ENCODE results near the gene STX17. TPM values are rescaled to one million over a fixed set of nuclear protein-coding genes. Genes with fewer than 3 reads are reported as not detected.
A peak's percentile ranks its signal among the peaks of the same experiment; 100 is the strongest.
"Not testable (repeated sequence)": the region's sequence is repeated elsewhere in the genome, so short reads cannot be mapped to it uniquely, and the experiment has no call there.

STX17 gene
- total RNA-seq, 2 experiments from 2014 or later = 35.3 to 40.0 TPM

DNA sequence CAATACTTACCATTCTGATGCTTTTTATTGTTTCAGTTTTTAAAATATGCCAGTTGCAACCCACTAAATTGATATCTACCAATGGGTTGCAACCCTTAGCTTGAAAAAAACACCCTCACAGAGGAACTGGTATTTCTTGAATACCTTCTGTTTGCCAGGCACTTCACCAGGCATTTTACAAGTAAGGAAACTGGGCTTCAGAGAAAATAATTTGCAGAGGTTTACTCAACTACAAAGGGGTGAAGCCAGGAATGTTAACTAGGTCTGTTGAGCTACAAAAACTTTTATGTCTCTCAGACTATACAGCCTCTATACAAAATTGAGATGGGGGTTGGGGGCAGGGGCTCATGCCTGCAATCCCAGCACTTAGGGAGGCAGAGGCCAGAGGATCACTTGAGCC is 65.0 kb downstream of the STX17 start:
- ChIA-PET POLR2A (no interaction called here), CTCF (interaction anchor here (1.4 to 2.0 kb wide), 2 partner anchors 56 to 147 kb away, joined by 3 to 7 read pairs; no protein-coding TSS in a partner anchor)
- DNase-seq (no peak), ATAC-seq (no peak)
- H3K27me3 Mint-ChIP-seq (ENCODE audit: low read depth) = no peaks in the 10 kb centered on the region
- H3K27ac Mint-ChIP-seq = no peak overlapping the region
- H3K36me3 Mint-ChIP-seq (ENCODE audit: low read depth) = peaks cover 33% of the 10 kb centered on the region
- no peaks in the 10 kb centered on the region for H3K9me3 Mint-ChIP-seq (ENCODE audit: insufficient read depth)
- H3K4me3 Mint-ChIP-seq = no peak overlapping the region
- no peaks in the 10 kb centered on the region for H3K4me1 Mint-ChIP-seq (ENCODE audit: low read depth)

- Mint-ChIP-seq H3K27me3 (ENCODE audit: low read depth) (no peaks in the 10 kb centered on the region), H3K4me1 (ENCODE audit: low read depth) (no peaks in the 10 kb centered on the region), H3K4me3 (no peak overlapping the region), H3K27ac (no peak overlapping the region), H3K36me3 (ENCODE audit: low read depth) (peaks cover 30% of the 10 kb centered on the region), H3K9me3 (ENCODE audit: insufficient read depth) (no peaks in the 10 kb centered on the region)
- DNase-seq (no peak), ATAC-seq (no peak)
- POLR2A ChIA-PET = no interaction called here
- CTCF ChIA-PET = no interaction called here
Measured at GRCh38 chr9:99973455-99973854, 67.0 kb downstream of the STX17 start.

- Mint-ChIP-seq H3K9me3 (ENCODE audit: insufficient read depth) (no peaks in the 10 kb centered on the region), H3K4me1 (ENCODE audit: low read depth) (no peaks in the 10 kb centered on the region), H3K27me3 (ENCODE audit: low read depth) (no peaks in the 10 kb centered on the region), H3K4me3 (no peak overlapping the region), H3K27ac (no peak overlapping the region), H3K36me3 (ENCODE audit: low read depth) (peaks cover 23% of the 10 kb centered on the region)
- ChIA-PET CTCF (interaction anchor here (1.2 to 2.8 kb wide), 2 partner anchors 14 to 152 kb away, joined by 3 to 10 read pairs; no protein-coding TSS in a partner anchor), POLR2A (interaction anchor here (0.6 kb wide), 2 partner anchors 70 to 901 kb away, joined by 4 read pairs; no protein-coding TSS in a partner anchor)
- ATAC-seq (no peak), DNase-seq (no peak)
Measured at GRCh38 chr9:99977033-99977792, 70.8 kb downstream of the STX17 start.

DNA sequence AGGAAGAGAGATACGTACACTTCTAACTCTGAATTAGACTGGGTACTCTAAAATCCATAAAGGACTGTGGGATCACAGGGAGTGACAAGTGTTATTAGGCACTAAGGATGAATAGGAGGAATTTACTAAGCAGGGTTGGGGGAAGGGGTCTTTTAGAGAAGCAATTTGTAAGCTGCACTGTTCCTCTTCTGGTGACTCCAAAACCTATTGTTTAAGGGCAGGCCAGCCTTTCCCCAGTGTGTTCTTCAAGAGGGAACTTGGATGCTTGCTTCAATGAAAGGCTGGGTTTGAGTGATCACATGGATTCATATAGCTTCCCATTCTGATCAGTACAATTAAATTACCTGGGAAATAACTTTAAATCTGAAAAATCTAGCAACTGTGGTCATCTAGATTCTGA is 71.8 kb downstream of the STX17 start:
- no peaks in the 10 kb centered on the region for H3K4me1 Mint-ChIP-seq (ENCODE audit: low read depth)
- no peak overlapping the region for H3K27ac Mint-ChIP-seq
- POLR2A ChIA-PET = interaction anchor here (0.6 kb wide), 1 partner anchor 1545 kb away, joined by 3 read pairs; no protein-coding TSS in a partner anchor
- no peaks in the 10 kb centered on the region for H3K9me3 Mint-ChIP-seq (ENCODE audit: insufficient read depth)
- ATAC-seq (no peak), DNase-seq (no peak)
- H3K4me3 Mint-ChIP-seq = no peak overlapping the region
- H3K36me3 Mint-ChIP-seq (ENCODE audit: low read depth) = peaks cover 27% of the 10 kb centered on the region
- H3K27me3 Mint-ChIP-seq (ENCODE audit: low read depth) = no peaks in the 10 kb centered on the region
- CTCF ChIA-PET = interaction anchor here (1.1 to 2.8 kb wide), 2 partner anchors 153 to 345 kb away, joined by 3 to 10 read pairs; no protein-coding TSS in a partner anchor

- H3K4me3 Mint-ChIP-seq = no peak overlapping the region
- H3K27ac Mint-ChIP-seq = no peak overlapping the region
- ChIA-PET POLR2A (no interaction called here), CTCF (interaction anchor here (1.2 to 2.9 kb wide), 2 partner anchors 33 to 156 kb away, joined by 3 to 10 read pairs; no protein-coding TSS in a partner anchor)
- H3K9me3 Mint-ChIP-seq (ENCODE audit: insufficient read depth) = no peaks in the 10 kb centered on the region
- ATAC-seq = no peak
- no peaks in the 10 kb centered on the region for H3K27me3 Mint-ChIP-seq (ENCODE audit: low read depth)
- no peaks in the 10 kb centered on the region for H3K4me1 Mint-ChIP-seq (ENCODE audit: low read depth)
- peaks cover 20% of the 10 kb centered on the region for H3K36me3 Mint-ChIP-seq (ENCODE audit: low read depth)
- DNase-seq = no peak
Measured at GRCh38 chr9:99980598-99980997, 74.1 kb downstream of the STX17 start.

DNA sequence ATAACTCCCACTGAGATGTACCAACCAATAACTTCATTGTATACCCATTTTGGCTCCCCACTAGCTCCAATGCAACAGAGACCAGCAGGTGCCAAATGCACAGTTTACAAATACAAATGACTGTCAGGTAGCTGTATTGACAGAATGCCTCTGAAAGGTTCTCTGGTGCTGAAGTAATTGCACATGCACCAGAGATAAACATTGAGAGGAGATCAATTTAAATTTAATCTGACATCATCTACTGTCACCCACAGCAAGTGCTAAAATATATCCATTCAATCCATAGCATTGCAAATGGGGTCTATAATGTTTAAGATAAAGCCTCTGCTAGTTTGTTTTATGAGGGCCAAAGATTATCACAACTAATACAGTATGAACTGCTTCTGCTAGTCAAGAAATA is 80.2 kb downstream of the STX17 start:
- ChIA-PET CTCF (interaction anchor here (0.6 to 1.3 kb wide), 3 partner anchors 24 to 230 kb away, joined by 3 to 4 read pairs (median 3); no protein-coding TSS in a partner anchor), POLR2A (no interaction called here)
- H3K36me3 Mint-ChIP-seq (ENCODE audit: low read depth) = peaks cover 44% of the 10 kb centered on the region

GRCh38 chr9:99990508-99990907 is 84.1 kb downstream of the STX17 start:
- DNase-seq; H3K27me3 Mint-ChIP-seq (ENCODE audit: low read depth); POLR2A ChIA-PET; ATAC-seq; H3K9me3 Mint-ChIP-seq (ENCODE audit: insufficient read depth); H3K4me3 Mint-ChIP-seq; H3K4me1 Mint-ChIP-seq (ENCODE audit: low read depth); H3K27ac Mint-ChIP-seq: not testable (repeated sequence)
- CTCF ChIA-PET = interaction anchor here (1.3 kb wide), 1 partner anchor 166 kb away, joined by 3 read pairs; no protein-coding TSS in a partner anchor
- H3K36me3 Mint-ChIP-seq (ENCODE audit: low read depth) = peaks cover 54% of the 10 kb centered on the region

More for the DNA sequence above, 80.2 kb downstream of the STX17 start:
- H3K4me3 Mint-ChIP-seq = no peak overlapping the region
- H3K27me3 Mint-ChIP-seq (ENCODE audit: low read depth) = no peaks in the 10 kb centered on the region
- no peak for ATAC-seq
- H3K27ac Mint-ChIP-seq = no peak overlapping the region
- no peaks in the 10 kb centered on the region for H3K4me1 Mint-ChIP-seq (ENCODE audit: low read depth)
- H3K9me3 Mint-ChIP-seq (ENCODE audit: insufficient read depth) = no peaks in the 10 kb centered on the region
- DNase-seq = no peak

DNA sequence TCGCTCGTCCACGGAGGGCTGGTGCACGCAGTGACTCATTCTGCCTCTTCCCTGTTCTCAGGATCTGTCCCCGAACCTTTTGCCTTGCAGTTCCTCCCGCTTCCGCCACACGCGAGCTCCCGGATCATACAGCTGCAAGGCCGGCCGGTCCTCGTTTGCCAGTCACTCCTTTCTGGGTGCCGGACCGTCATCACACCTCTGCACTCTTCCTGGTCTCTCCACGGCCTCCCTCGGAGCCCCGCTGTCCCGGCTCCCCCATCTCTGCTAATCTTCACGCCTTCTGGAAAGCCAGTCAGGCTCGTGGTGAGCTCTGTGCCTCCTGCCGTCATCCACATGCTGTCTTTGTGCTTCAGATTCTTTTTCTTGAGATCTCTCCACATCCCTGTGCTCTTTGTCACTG is 91.8 kb downstream of the STX17 start:
- DNase-seq (no peak), ATAC-seq (no peak)
- CTCF ChIA-PET = interaction anchor here (1.1 kb wide), 1 partner anchor 13 kb away, joined by 5 read pairs; no protein-coding TSS in a partner anchor
- peaks cover 13% of the 10 kb centered on the region for H3K9me3 Mint-ChIP-seq (ENCODE audit: insufficient read depth)
- POLR2A ChIA-PET = no interaction called here
- H3K36me3 Mint-ChIP-seq (ENCODE audit: low read depth) = peaks cover 53% of the 10 kb centered on the region
- no peak overlapping the region for H3K4me3 Mint-ChIP-seq
- no peaks in the 10 kb centered on the region for H3K27me3 Mint-ChIP-seq (ENCODE audit: low read depth)
- no peaks in the 10 kb centered on the region for H3K4me1 Mint-ChIP-seq (ENCODE audit: low read depth)
- peak overlapping the region; percentile 53 for H3K27ac Mint-ChIP-seq

GRCh38 chr9:99998866-99999265 is 92.4 kb downstream of the STX17 start:
- Mint-ChIP-seq H3K4me3 (no peak overlapping the region), H3K9me3 (ENCODE audit: insufficient read depth) (peaks cover 13% of the 10 kb centered on the region), H3K4me1 (ENCODE audit: low read depth) (no peaks in the 10 kb centered on the region), H3K27me3 (ENCODE audit: low read depth) (no peaks in the 10 kb centered on the region), H3K27ac (no peak overlapping the region), H3K36me3 (ENCODE audit: low read depth) (peaks cover 55% of the 10 kb centered on the region)
- ChIA-PET CTCF (no interaction called here), POLR2A (no interaction called here)
- DNase-seq (no peak), ATAC-seq (no peak)

GRCh38 chr9:99999797-100000196 is 93.3 kb downstream of the STX17 start:
- POLR2A ChIA-PET = no interaction called here

DNA sequence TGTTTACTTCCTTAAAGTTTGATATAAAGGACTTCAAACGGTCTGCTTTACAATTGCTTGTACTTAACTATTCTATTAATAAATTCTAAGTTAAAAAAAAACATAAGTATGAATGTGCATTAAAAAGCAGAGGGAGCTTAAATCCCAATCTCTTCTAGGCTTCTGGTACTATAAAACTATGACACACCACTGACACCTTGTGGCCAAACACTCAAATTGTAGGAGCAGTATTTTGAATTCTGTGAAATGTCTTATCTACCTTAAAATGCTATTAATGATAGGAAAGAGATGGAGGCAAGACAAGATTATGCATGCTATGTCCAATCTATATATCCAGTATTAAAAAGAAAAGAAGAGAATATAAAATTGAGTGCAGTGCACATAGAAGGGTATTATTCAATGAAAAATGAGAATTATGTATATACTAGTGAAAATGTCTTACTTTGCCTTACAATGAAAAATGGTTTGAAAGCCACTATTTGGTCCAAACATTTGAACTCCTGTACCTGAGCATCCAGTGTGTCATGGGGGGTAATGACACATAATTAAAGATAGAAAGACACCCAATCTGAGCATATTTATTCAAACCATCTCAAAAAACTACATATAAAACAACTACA is 104.7 kb downstream of the STX17 start:
- peaks cover 17% of the 10 kb centered on the region for H3K36me3 Mint-ChIP-seq (ENCODE audit: low read depth)
- peaks cover 5% of the 10 kb centered on the region for H3K9me3 Mint-ChIP-seq (ENCODE audit: insufficient read depth)
- DNase-seq (peak; percentile 73), ATAC-seq (peak; percentile 47)
- no peak overlapping the region for H3K27ac Mint-ChIP-seq
- no peak overlapping the region for H3K4me3 Mint-ChIP-seq
- CTCF ChIA-PET = interaction anchor here (0.6 to 4.8 kb wide), 18 partner anchors 9 to 843 kb away, joined by 3 to 27 read pairs (median 3); partner anchors contain the start of gene NR4A3
- H3K4me1 Mint-ChIP-seq (ENCODE audit: low read depth) = no peaks in the 10 kb centered on the region
- H3K27me3 Mint-ChIP-seq (ENCODE audit: low read depth) = no peaks in the 10 kb centered on the region
- POLR2A ChIA-PET = no interaction called here

More at GRCh38 chr9:99999797-100000196, 93.3 kb downstream of the STX17 start:
- CTCF ChIA-PET = no interaction called here
- Mint-ChIP-seq H3K9me3 (ENCODE audit: insufficient read depth) (peaks cover 13% of the 10 kb centered on the region), H3K4me1 (ENCODE audit: low read depth) (no peaks in the 10 kb centered on the region), H3K27ac (no peak overlapping the region), H3K27me3 (ENCODE audit: low read depth) (no peaks in the 10 kb centered on the region), H3K36me3 (ENCODE audit: low read depth) (peaks cover 52% of the 10 kb centered on the region), H3K4me3 (no peak overlapping the region)
- no peak for DNase-seq
- ATAC-seq = no peak

GRCh38 chr9:100012279-100012678 is 105.8 kb downstream of the STX17 start:
- no peak for ATAC-seq
- H3K27ac Mint-ChIP-seq = no peak overlapping the region
- H3K9me3 Mint-ChIP-seq (ENCODE audit: insufficient read depth) = peaks cover 5% of the 10 kb centered on the region
- ChIA-PET POLR2A (no interaction called here), CTCF (interaction anchor here (0.8 to 4.8 kb wide), 5 partner anchors 188 to 846 kb away, joined by 3 to 27 read pairs (median 4); partner anchors contain the start of gene NR4A3)
- H3K4me3 Mint-ChIP-seq = no peak overlapping the region
- no peaks in the 10 kb centered on the region for H3K4me1 Mint-ChIP-seq (ENCODE audit: low read depth)
- H3K36me3 Mint-ChIP-seq (ENCODE audit: low read depth) = peaks cover 15% of the 10 kb centered on the region
- no peak for DNase-seq
- H3K27me3 Mint-ChIP-seq (ENCODE audit: low read depth) = no peaks in the 10 kb centered on the region

Measured in activated CD8-positive, alpha-beta T cell treated with anti-CD3 and anti-CD28 coated beads, Interleukin-2, amount 10 ng/mL, durations not matched to agents 7 days and 5 days (primary cell).